Thyroid gland (tissue), 4 donors: ENCODE results near the gene ZNF621.
"Not testable (repeated sequence)": the region's sequence is repeated elsewhere in the genome, so short reads cannot be mapped to it uniquely, and the experiment has no call there.

Experiments used
- CTCF ChIP-seq, 6 experiments: fragments of 200-600 bp in 3 of 6; fragments of 450-650 bp in 3 of 6; sonication (generic) in 3 of 6; IDR thresholded peaks; one replicate each; pipeline ENCODE4 v1.5.1; 2016 to 2019; ENCODE audit warnings: antibody characterized with exemption in 6 of 6, mild to moderate bottlenecking in 2 of 6, inconsistent platforms in 1 of 6, moderate library complexity in 1 of 6
- POLR2A ChIP-seq, 2 donors: fragments of 450-650 bp; IDR thresholded peaks; one replicate each; pipeline ENCODE4 v1.6.1; 2017; ENCODE audit warnings: antibody characterized with exemption in 2 of 2, mild to moderate bottlenecking in 2 of 2, moderate library complexity in 1 of 2

- not testable (repeated sequence) for TF ChIP-seq CTCF, POLR2A (IDR thresholded peaks at IDR 0.05)
Observed at GRCh38 chr3:40562482-40562881, 37.7 kb downstream of the ZNF621 start.
